ENCODE data around the gene ADAMTS2.

Gene ADAMTS2

DNA sequence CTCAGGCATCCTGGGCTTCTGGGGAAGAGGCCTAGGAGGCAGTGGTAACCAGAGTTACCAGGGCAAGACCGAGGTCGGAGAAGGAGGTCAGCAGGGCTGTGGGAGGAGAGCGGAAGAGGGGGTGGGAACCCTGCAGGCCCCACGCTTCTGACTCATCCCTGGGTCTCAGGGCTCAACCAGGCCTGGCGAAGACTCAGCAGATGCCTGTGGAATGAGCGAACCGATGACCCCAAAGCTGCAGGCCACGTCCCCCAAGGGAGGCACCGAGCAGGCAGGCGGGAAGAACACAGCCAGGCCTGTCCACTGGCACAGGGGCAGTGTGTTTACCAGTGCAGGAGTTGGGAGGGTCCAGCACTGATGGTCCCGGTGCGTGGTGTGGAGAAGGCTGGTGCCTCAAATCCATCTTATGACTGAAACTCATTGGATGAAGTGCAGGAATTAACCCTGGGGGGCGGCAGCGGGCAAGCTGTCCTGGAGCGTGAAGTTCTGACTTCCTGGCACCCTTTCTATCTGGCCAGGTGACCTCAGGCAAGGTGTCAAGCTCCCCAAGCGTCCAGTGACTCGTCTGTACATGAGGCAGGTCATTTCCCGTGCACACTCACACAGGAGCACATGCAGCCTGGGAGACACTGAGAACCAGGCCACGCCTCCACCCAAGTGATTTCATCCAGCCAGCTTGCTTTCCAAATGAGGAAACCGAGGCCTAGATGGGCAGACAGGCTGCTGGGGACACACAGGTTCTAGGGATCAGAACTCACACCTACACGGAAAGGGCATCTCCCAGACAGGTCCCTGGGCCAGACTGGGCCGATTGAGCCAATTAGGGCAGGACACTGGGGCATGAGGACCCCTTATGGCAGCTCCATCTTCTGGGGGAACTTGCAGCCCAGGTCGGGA is 69.1 kb downstream of the ADAMTS2 start:
- TF ChIP-seq CTCF (IDR thresholded peaks at IDR 0.05; ENCODE audit: insufficient read depth, low read depth, low read length, missing control alignments): no peak

DNA sequence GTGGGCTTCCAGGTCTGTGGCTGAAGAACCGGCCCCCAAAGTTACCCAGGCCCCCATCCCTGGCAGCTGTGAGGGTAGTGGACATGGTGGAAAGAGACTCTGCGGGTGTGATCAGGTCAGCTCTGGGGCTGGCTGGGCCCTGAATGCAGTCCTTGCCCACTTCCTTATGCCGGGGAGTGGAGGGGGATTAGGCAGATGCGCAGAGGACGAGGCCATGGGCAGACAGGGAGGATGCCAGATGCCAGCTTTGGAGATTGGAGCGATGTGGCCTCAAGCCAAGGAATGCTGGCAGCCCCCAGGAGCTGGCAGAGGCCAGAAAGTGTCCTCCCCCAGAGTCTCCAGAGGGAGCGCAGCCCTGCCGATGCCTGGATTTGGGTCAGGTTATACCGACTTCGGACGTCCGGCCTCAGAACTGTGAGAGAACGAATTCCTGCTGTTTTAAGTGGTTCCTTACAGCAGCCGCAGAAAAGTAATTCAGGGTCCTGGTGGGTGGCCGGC is 69.8 kb downstream of the ADAMTS2 start:
- TF ChIP-seq CTCF (IDR thresholded peaks at IDR 0.05; ENCODE audit: insufficient read depth, low read depth, low read length, missing control alignments): no peak
- H3K4me3 ChIP-seq (ENCODE audit: low read depth, low read length): no peak overlapping the region
- no peak for DNase-seq (ENCODE audit: low read depth)

More for the DNA sequence above, 69.1 kb downstream of the ADAMTS2 start:
- no peak for DNase-seq (ENCODE audit: low read depth)
- H3K4me3 ChIP-seq (ENCODE audit: low read depth, low read length): no peak overlapping the region

GRCh38 chr5:179274321-179275315 is 70.6 kb downstream of the ADAMTS2 start:
- no peak overlapping the region for H3K4me3 ChIP-seq (ENCODE audit: low read depth, low read length)
- DNase-seq (ENCODE audit: low read depth): no peak
- TF ChIP-seq CTCF (IDR thresholded peaks at IDR 0.05; ENCODE audit: insufficient read depth, low read depth, low read length, missing control alignments): no peak

DNA sequence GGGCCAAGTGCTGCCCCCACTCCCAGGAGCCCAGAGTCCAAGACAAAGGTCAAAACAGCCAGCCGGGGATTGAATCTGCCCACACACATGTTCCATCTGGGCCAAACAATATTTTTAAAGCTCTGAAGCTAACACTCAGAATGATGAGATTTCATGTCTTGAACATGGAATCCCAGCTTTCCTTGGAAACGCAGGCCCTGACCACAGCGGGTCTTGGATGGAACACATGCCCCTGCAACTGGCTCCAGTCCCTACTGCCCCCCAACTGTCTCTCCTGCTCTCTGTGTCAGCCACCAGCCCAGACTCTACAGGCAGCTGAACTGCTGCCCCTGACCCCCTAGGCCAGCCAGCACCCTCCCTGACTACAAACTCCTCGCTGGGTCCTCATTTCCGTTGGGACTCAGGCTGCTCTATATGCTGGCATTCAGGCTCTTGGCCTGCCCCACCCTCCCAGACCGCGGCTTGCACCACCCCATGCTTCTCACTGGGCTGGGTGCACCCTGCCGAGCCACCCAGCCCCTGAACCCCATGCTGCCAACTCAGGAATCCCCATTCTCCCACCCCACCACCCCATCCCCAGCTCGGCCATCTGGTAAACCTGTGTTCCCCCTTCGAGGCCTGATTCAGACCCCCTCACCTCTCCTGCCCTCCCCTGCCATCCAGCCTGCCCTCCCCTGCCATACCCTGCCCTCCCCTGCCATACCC is 71.7 kb downstream of the ADAMTS2 start:
- no peak for TF ChIP-seq CTCF (IDR thresholded peaks at IDR 0.05; ENCODE audit: insufficient read depth, low read depth, low read length, missing control alignments)
- H3K4me3 ChIP-seq (ENCODE audit: low read depth, low read length): no peak overlapping the region
- no peak for DNase-seq (ENCODE audit: low read depth)

DNA sequence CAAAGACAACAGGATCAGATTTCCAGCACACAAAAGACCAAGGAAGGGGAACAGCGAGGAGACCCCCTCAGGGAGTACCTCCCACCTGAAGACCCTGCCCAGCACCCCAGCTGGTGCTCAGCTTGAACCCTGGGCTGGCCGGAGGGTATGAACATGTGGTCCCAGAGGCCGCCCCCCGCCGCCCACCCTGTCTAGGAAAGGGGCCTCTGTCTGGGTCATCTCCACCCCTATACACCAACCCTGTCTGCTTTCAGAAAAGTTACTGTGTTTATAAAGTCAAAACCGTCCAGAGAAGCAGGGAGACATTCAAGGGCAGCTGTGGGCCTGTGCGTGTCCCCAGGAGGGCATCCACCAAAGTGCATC is 72.2 kb downstream of the ADAMTS2 start:
- no peak for TF ChIP-seq CTCF (IDR thresholded peaks at IDR 0.05; ENCODE audit: insufficient read depth, low read depth, low read length, missing control alignments)
- no peak overlapping the region for H3K4me3 ChIP-seq (ENCODE audit: low read depth, low read length)
- DNase-seq (ENCODE audit: low read depth): no peak

- no peak for TF ChIP-seq CTCF (IDR thresholded peaks at IDR 0.05; ENCODE audit: insufficient read depth, low read depth, low read length, missing control alignments)
- H3K4me3 ChIP-seq (ENCODE audit: low read depth, low read length): no peak overlapping the region
- no peak for DNase-seq (ENCODE audit: low read depth)
These were observed 72.8 kb downstream of the ADAMTS2 start for GRCh38 chr5:179272326-179273072.
